ENCODE data around the gene RARA. TPM values are rescaled to one million over a fixed set of nuclear protein-coding genes. Genes with fewer than 3 reads are reported as not detected.

The RARA gene
- total RNA-seq, 2 donors from 2014 or later = 47.5 to 54.5 TPM

DNA sequence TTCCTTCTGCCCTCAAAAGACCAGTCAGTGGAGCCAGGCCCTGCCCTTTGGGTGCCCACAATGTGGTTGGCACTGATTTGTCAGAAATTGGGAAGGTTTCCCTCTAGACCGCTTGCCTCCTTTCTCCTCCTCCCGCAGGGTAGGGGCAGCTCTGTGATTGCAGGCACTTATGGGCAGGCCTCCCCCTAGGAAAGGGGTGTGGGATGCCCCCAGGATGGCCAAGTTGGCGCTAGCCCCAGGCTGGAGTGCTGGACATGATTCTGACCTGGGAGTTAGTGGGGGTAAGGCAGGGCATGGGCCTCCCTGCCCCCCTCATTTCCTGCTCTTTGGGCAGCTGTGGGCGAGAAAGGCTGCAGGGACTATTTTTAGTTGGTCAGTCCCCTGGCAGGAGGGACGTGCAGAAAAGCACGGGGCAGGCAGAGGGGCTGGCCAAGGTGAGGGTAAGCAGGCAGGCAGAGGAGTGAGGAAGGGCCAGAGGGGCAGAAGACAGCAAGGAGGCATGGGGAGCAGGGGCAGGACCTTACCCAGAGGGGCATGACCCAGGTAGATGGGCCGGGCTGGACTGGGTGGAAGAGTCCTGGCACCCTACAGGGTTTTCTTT lies 3.3 kb downstream of the RARA start:
- no peak for DNase-seq (ENCODE audit: low spot score)
- intact Hi-C loops (cut with DNase I) = loop anchor here in 1 of 2 donors (10.0 kb wide), 1 partner anchor 103 kb away; the partner anchor contains the start of gene TOP2A

DNA sequence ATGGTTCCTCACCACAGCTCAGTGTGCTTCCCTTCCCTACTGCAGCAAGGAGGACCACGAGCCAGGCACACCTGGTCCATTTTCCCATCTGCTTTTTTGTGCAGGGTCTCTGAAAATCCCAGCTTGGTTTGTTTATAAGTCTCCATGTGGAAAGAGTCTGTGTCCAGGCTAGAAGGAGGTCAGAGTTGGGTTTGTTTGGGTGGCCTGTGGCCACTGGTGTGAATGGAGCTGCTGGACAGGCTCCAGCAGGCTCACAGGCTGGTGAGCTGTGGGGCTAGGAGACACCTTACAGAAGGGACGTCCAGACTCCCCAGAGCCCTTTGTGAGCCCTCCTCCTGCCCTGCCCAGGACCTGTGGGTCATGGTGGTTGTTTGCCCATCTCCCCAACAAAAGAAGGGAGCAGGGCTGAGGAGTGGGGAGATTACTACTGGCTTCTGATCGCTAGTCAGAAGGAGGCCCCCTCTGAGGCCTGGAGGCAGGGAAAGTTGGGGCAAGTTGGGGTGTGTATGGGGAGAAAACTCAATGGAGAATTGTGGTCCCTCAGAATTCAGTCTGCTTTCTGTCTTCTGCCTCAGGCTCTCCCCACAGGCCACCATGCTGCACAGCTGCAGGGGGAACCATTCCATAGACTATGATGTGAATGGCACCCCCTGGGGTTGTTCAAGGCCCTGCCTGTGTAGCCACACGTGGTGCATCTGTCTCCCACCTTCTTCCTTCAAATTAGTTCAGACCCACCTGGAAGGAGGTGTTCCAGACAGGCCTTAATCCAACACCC lies 4.1 kb downstream of the RARA start:
- intact Hi-C loops (cut with DNase I) = loop anchor here in 1 of 2 donors (10.0 kb wide), 1 partner anchor 102 kb away; the partner anchor contains the start of gene TOP2A
- DNase-seq (ENCODE audit: low spot score) = no peak

DNA sequence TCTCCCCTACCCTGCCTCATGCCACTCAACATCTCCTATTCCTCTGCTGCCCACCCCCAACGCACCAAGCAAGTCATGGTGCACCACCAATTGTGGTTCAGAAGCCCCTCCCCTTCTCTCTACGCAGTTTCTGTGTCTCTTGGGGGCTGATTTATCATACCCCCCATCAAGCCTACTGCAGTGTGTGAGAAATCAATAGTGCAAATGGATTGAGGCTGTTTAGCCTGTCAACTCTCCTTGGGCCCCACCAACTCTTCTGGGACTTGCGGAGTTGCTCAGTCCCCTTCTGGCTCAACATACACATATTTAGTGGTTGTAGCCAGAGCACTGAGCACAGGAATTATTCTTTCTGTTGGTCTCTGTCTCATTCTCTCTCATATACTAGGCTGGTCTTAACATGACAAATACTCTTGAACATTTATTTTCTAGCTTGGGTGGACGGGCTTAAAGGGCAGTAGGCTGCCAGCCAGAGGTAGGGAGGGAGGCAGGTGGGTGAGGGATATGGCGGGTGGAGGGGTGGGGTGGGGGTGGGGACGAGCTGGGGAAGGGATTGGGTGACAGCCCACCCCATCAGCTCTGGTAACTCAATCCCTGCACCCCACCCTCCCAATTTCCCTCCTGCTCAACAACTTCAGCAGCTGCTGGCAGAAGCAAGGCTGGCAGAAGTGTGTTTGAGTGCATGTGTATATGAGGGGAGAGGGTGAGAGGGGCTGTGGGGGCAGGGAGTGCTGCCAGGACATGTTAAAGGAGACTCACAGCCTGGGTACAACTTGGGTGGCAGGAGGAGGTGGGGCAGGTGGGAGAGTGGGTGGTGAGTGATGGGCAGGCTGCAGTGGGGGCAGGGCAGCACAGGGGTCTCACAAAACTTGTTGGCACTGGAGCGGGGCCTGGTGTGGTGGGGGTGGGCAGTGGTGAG lies 4.9 kb downstream of the RARA start:
- no peak for DNase-seq (ENCODE audit: low spot score)
- intact Hi-C loops (cut with DNase I) = loop anchor here in 1 of 2 donors (10.0 kb wide), 1 partner anchor 101 kb away; the partner anchor contains the start of gene TOP2A

DNA sequence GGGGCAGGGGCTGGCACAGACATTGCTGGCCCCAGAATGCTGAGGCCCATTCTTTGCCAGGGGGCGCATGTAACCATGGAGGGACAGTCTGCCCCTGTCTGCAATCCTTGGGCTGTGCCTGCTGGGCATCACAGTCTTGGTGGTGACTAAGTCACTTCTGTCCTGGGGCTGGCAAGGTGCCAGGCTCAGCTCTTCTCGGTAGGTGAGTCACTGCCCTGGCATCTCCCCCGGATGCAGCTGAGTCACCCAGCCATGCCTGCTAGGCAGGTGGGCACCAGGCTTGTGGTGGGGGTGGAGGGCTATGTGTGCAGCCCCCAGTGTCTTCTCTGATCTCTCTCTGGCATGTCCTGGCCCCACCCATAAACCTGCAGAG lies 5.6 kb downstream of the RARA start:
- intact Hi-C loops (cut with DNase I) = loop anchor here in 1 of 2 donors (10.0 kb wide), 1 partner anchor 100 kb away; the partner anchor contains the start of gene TOP2A

DNA sequence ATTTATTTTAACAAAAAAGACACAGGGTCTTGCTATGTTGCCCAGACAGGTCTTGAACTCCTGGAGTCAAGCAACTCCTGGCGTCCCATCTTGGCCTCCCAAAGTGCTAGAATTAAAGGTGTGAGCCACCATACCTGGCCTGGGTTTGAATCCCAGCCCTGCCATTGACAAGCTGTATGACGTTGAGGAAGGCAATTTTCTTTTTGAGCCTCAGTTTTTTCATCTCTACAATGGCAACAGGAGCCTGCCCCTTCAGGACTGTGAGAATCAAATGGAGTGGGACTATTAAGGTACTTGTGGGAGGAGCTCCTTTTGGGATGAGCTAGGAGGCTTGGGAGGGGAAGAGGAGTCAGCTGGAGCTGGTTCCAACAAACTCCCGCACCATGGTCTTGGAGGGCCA lies 6.2 kb downstream of the RARA start:
- intact Hi-C loops (cut with DNase I) = loop anchor here in 1 of 2 donors (10.0 kb wide), 1 partner anchor 100 kb away; the partner anchor contains the start of gene TOP2A
- DNase-seq (ENCODE audit: low spot score) = no peak

More for the DNA sequence above, 5.6 kb downstream of the RARA start:
- DNase-seq (ENCODE audit: low spot score) = peak; percentile 97

DNA sequence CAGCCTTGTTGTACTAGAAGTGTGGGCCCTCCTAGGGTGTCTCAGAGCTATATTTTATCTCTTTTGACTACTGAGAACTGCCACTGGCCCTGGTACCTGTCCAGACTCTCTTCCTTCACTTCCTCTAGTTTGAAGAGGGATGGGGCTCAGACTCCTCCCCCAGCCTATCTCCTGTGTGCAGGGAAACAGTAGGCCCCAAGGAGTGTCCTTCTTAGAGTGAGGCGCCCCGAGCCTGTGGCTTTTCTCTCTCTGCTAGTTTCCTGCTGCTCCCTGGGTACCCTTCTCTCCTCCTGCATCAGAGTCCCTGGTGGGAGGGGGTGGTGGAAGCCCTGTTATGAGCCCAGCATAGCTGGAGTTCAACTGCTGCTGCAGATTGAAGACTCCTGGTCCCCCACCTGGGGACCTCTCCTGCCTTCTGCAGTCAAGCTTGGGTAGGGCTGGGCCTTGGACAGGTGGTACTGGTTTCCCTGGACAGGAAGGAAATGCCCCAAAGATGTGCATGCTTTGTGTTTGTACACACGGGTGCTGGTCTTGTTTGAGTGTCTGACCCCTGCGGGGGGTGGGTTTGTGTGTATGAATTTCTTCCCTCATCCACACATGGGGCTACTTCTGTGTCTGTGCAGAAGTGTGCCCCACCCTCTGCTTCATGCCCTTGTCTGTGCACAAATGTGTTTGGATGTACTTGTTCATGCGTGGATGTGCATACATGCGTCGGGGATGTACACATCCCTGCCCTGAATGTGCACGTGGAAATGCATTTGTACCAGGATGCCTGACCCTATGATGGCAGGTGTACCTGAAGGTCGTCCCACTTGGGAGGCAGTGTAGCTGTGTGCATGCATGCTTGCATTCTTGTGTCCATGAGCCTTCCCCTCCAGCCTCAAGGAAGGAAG lies 6.9 kb downstream of the RARA start:
- intact Hi-C loops (cut with DNase I) = loop anchor here in 1 of 2 donors (10.0 kb wide), 1 partner anchor 99 kb away; the partner anchor contains the start of gene TOP2A
- no peak for DNase-seq (ENCODE audit: low spot score)

DNA sequence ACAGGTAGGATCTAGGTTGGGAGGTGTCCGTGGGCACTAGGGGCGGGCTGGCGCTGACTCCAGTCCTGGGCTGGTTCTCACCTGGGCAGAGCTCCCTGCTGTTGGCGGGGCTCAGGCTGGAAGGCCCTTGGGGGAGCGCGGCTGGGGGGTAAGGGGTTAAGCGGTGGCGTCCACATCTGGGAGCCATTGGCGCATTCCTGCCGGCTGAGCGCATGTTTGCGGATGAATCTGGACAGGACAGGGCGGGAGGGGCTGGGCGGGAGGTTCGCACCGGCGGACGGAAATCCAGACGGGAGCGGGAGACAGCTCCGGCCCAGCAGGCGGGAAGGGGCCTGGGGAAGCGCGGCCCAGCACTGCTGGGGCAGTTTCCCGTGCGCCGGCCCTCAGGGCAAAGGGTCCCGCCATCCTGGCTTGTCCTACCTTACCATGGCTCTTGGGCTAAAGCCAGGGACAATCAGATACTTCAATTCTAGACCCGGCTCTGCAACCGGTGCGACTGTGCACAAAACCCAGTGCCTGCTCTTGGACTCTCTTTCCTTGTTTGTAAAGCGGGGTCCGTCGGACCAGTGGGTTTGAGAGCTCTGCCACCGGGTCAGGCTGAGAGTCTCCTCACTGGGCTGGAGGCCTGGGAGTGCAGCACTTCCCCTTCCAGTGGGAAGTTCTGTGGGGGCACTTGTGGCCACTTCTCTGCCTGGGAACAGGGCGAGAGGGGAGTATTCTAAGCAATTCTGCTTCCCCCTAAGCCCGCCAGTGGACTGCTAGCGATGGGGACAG lies 7.8 kb downstream of the RARA start:
- DNase-seq (ENCODE audit: low spot score) = peak; percentile 88
- intact Hi-C loops (cut with DNase I) = loop anchor here in 1 of 2 donors (10.0 kb wide), 1 partner anchor 98 kb away; the partner anchor contains the start of gene TOP2A

DNA sequence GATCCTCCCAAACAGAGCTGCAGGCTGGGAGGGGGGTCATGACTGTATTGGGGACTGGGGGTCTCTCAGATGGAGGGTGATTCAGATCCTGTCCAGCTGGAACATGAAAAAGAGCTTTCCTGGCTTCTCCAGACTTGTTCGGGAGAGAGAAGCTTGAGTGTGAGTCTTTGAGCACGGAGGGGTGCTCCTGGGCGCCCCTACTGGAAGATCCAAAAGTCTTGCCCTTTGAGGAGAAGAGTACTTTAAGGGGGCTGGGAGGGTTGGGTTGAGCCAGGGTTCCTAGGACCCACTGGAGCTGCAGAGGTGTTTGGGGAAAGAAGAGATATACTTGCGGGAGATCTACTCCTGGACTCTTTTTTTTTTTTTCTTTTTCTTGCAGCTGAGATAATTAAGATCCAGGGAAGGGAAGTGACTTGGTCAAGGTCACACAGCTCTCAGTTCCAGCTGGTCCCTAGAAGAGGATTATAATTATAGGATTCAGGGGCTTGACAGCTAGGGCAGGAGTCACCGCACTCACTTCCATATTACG lies 8.4 kb downstream of the RARA start:
- intact Hi-C loops (cut with DNase I) = loop anchor here in 1 of 2 donors (10.0 kb wide), 1 partner anchor 97 kb away; the partner anchor contains the start of gene TOP2A
- DNase-seq (ENCODE audit: low spot score) = peak; percentile 85

DNA sequence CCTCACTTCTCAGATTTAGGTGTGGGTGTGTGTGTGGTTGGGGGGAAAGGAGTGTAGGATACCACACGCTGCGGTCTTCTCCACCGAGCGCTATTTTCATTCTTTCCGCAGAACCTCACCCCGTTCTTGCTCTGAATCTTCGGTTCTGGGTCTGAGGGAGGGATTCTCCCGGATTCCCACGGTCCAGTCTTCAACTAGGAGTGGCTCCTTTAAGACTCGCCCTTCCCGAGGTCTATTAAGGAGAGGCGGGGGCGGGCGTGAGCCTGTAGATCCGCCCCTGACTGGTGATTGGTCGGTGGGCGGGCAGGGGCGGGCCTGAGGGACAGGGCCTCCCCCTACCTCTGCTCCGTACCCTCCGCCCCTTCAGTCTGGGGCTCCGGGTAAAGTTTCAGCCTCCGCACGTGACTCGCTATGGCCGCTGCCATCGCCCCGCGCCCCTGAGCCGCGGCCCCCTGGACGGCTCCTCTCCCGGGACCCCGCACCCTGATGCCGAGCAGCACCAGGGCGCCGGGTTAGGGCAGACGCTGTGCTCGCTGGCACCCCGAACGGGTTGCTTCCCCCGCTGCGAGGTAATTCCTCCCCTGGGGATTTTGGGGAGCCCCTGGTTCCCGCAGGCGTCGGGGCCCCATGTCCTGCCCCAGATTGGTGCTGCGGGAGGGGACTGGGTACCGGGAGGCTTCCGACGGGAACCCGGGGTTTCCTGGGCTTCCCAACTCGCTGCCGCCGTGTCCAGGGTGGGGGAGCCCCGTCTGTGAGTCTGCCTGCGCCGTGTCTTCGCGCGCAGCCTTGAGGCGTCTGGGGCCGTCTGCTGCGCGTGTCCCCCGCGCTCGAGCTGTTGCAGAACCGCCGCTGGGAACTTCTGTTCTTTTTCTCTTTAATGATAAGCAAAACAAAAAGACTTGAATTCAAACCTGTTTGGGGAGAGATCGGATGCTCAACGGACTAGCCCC lies 9.2 kb downstream of the RARA start:
- DNase-seq (ENCODE audit: low spot score) = peak; percentile 98
- intact Hi-C loops (cut with DNase I) = loop anchor here in 1 of 2 donors (10.0 kb wide), 1 partner anchor 97 kb away; the partner anchor contains the start of gene TOP2A

DNA sequence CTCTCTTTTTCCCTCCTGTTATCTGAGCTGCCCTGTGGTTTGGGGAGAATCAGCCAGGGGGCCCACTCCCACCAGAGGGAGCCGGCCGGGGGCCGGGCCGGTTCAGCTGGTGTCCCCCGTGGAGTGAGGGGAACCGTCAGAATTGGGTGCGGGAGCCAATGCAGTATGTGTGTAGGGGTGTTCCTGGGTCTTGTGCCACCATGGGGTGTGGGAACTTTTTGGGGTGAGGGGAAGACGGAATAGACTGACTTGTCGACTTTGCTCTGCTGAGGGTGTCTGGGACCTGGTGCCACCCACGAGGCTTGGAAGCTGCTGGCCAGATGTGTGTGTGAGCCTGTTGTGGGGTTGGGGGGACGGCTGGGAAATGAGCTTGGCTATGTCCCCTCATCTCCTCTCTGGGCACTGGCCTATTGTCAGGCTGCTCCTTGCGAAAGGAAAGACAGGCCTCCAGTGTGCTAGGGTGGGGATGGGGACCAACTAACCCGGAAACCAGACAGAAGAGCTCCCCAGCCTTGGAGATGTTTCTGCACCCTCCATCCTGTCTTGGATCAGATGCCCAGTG lies 9.9 kb downstream of the RARA start:
- intact Hi-C loops (cut with DNase I) = loop anchor here in 1 of 2 donors (10.0 kb wide), 1 partner anchor 96 kb away; the partner anchor contains the start of gene TOP2A
- DNase-seq (ENCODE audit: low spot score) = peak; percentile 78

DNA sequence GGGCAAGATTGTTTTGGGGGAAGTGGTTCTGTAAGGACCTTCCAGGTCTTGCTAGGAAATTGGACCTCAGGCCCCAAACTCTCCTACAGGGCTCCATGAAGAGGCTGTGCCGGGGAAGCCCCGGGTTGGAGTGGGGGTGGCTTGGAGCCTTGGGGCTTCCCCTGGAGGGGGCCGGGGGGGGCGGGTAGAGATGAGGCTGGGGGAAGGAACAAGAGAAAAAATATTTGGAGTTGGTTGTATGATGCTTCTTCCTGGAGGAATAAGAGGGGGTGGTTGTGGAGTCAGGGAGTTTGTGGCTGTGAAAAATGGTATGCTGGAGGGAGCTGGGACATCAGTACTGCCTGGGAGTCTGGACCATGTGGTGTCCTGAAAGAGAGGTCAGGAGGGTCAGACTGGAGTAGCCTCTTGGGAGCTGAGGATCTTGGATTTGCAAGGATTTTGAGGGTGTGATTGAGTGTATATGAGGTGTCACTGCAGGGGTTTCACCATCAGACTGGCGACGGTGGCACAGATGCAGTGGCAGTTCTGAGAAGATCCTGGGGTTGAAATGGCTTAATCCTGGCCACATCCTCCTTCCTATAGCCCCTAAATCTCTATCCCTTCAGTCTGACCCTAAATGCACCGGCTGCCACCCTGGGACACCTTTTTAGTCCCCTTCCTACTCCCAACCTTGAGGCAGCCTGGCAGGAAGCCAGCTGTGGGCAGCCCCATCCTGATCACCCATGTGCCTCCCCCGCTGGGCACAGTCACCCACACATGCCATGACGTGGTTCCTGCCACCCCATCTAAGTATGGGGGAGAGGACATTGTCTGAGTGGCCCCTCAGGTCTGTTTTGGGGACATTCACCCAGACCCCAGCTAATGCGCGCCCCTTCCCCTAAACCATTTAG lies 10.9 kb downstream of the RARA start:
- peak; percentile 91 for DNase-seq (ENCODE audit: low spot score)
- intact Hi-C loops (cut with DNase I) = loop anchor here in 1 of 2 donors (10.0 kb wide), 1 partner anchor 95 kb away; the partner anchor contains the start of gene TOP2A

DNA sequence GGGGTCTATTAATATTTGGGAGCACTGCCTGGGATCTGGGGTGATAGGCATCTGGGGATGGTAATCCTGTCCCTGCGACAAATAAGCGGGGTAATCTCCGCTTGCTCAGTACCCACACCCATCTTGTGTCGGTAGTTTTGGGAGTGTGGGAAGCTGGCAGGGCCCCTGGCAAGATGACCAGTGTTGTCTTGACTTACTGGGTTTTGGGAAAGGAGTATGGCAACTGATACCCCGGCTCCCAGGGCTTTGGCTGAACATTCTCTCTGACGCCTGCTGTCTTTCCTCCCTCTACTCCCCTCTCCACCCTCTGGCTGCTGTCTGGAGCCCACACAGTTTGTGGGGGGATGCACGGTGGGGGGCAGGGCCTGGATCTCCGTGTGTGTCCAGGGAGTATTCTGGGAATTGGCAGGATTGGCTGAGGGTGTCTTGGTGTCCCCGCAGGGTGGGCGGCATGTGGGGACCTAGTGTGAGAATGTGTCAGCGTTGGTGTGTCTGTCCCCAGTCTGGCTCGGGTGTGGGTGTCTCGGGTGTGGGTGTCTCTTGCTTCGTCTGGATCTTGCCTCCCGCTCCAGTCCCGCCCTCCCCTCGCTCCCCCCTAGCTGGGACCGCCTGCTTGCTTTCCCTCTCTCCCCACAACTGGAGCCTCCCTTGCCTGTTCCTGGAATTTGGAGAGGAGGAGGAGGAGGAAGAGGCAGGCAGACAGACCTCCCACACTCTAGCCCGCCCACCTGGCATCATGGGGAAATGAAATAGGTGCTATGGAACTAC lies 12.0 kb downstream of the RARA start:
- intact Hi-C loops (cut with DNase I) = no loop called here
- DNase-seq (ENCODE audit: low spot score) = peak; percentile 92

DNA sequence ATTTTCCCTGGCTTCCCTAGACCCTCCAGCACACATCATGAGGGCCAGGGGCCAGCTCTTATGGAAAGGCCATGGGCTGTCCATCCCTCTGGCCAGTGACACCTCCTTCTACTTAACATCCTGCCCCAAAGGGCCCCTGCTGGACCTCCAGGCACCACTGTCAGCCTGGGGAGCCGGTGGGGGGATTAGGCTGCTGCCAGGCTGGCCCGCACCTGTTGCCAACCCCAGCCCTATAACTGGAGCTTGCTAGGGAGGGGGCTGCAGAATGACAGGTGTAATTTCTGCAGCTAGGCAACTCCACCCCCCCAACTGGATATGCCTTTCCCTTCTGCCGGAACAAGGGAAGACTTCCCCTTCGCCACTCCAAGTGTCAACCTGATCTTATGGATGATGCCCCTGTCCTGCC lies 12.5 kb downstream of the RARA start:
- intact Hi-C loops (cut with DNase I) = no loop called here
- no peak for DNase-seq (ENCODE audit: low spot score)

DNA sequence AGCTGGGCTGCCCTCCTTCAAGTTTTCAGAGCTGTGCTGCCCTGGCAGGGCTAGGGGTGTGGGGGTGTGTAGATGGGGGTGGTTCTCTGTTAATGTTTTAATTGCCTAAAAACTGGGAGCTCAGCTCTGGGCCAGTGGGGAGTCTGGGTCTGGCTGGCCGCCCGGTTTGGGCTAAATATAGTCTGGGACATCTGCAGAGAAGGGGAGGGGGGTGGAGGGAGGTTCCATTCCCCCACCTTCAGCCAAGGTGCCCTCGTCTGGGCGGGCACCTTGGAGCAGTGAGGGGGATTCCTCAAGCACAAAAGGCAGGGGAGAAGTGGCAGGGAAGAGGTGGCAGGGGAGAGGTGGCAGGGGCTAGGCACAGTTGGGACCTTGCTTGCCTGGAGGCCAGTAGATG lies 13.0 kb downstream of the RARA start:
- peak; percentile 78 for DNase-seq (ENCODE audit: low spot score)
- intact Hi-C loops (cut with DNase I) = no loop called here

Measured in posterior vena cava (tissue), 2 donors.